H1 (cell line): ENCODE data around the gene TIMP3.

ENCODE experiments used
- CEBPB ChIP-seq: IDR thresholded peaks from 2 replicates; pipeline ENCODE4 v1.6.1; 2012; ENCODE audit warnings: low read depth, low read length
- EP300 ChIP-seq, 2 experiments: IDR thresholded peaks; 1 replicate in 1 of 2; 2 replicates in 1 of 2; pipeline ENCODE4 v1.6.1; 2011 to 2012; ENCODE audit warnings: low read depth in 2 of 2, low read length in 2 of 2, mild to moderate bottlenecking in 2 of 2, borderline replicate concordance in 1 of 2, inconsistent platforms in 1 of 2, moderate library complexity in 1 of 2
- EZH2 ChIP-seq: fragments of 200-600 bp; sonication (generic); IDR thresholded peaks from 2 replicates; pipeline ENCODE4 v1.7.1; 2012; ENCODE audit warnings: low read depth, mild to moderate bottlenecking, moderate library complexity, low read length, inconsistent platforms; ENCODE audit not compliant: severe bottlenecking
- GTF2F1 ChIP-seq: IDR thresholded peaks from 2 replicates; pipeline ENCODE4 v1.6.1; 2012; ENCODE audit warnings: low read depth, low read length, improper control_type of control experiment, borderline replicate concordance
- KDM4A ChIP-seq: IDR thresholded peaks from one replicate; pipeline ENCODE4 v1.7.1; 2012; ENCODE audit warnings: low read depth, mild to moderate bottlenecking, moderate library complexity, low read length, inconsistent platforms; ENCODE audit not compliant: severe bottlenecking
- PHF8 ChIP-seq: fragments of 200-600 bp; sonication (generic); conservative IDR thresholded peaks from 2 replicates; pipeline ENCODE4 v1.7.1; 2012; ENCODE audit warnings: low read depth, mild to moderate bottlenecking, inconsistent platforms, low read length, moderate library complexity
- SIN3A ChIP-seq, 2 experiments: IDR thresholded peaks in 1 of 2; conservative IDR thresholded peaks in 1 of 2; 2 replicates each; pipeline ENCODE4 v1.6.1; 2011 to 2012; ENCODE audit warnings: low read length in 2 of 2, improper control_type of control experiment in 1 of 2, low read depth in 1 of 2, mild to moderate bottlenecking in 1 of 2
- SIX5 ChIP-seq: IDR thresholded peaks from 2 replicates; pipeline ENCODE4 v1.6.1; 2011; ENCODE audit warnings: mild to moderate bottlenecking, low read depth, low read length
- SP2 ChIP-seq: IDR thresholded peaks from 2 replicates; pipeline ENCODE4 v1.6.1; 2012; ENCODE audit warnings: mild to moderate bottlenecking, low read length, inconsistent platforms
- SP4 ChIP-seq: IDR thresholded peaks from 2 replicates; pipeline ENCODE4 v1.6.1; 2012; ENCODE audit warnings: low read length, inconsistent platforms
- YY1 ChIP-seq: IDR thresholded peaks from 2 replicates; pipeline ENCODE4 v1.6.1; 2011; ENCODE audit warnings: low read depth, mild to moderate bottlenecking, low read length
- TF ChIP-seq, protein P1 (sequence below): IDR thresholded peaks from 2 replicates; pipeline ENCODE4 v1.6.1; 2012; ENCODE audit warnings: inconsistent platforms
- TF ChIP-seq, protein P2 (sequence below), 3 experiments: IDR thresholded peaks; 1 replicate in 2 of 3; 2 replicates in 1 of 3; pipeline versions ENCODE4 v1.5.1 to v1.6.1; 2011; ENCODE audit warnings: low read length in 3 of 3, mild to moderate bottlenecking in 3 of 3, inconsistent platforms in 2 of 3, low read depth in 1 of 3, moderate library complexity in 1 of 3; ENCODE audit not compliant: insufficient read depth in 1 of 3; ENCODE audit errors: control extremely low read depth in 1 of 3

DNA sequence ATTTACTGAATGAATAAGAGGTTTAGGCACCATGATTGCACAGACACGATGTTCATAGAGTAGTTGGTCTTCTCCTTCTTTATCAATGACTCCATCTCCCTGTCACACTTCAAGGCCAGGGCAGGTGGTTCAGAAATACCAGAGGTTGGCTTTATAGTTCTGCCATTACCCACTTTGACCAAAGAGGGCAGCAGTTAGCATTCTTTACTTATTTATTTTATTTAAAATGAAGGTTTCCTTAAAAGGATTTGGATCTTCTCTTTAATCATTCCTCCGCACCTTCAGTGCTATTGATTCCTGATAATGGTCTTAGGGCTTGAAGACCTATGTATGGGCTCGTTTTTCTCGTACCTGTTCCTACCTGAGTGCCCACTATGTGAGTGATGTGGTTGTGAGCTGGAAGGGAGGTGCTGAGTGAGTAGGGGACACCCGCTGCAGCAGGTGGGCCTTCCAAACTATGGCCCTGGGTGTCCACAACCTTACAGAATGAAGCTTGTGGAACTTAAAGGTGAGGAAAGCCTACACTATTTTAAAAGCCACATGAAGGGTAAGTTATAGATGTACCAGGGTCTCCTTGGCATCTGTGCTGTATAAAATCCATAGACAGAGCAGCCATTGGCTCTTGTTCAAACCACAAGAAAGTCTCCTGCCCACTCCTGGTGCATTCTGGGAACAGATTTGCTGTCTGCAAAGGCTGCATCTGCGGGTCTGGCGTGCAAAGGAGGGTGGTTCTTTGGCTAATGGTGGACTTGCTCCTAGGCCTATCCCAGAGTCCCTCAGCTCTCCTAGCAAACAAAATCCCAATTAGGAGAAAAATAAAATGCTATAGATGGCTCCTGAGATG is 35.0 kb downstream of the TIMP3 start:
- no peak for TF ChIP-seq SIX5
- TF ChIP-seq EP300 (IDR thresholded peaks at IDR 0.05; ENCODE audit: borderline replicate concordance in 1 of 2, low read depth in 2 of 2, low read length in 2 of 2): no peak
- TF ChIP-seq GTF2F1: no peak
- TF ChIP-seq, protein P1, sequence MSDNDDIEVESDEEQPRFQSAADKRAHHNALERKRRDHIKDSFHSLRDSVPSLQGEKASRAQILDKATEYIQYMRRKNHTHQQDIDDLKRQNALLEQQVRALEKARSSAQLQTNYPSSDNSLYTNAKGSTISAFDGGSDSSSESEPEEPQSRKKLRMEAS: no peak
- TF ChIP-seq SP2: no peak
- TF ChIP-seq SIN3A (conservative IDR thresholded peaks at IDR 0.05 in 1 of 2, IDR thresholded peaks at IDR 0.05 in 1 of 2; ENCODE audit: low read depth in 1 of 2, low read length in 2 of 2): no peak
- no peak for TF ChIP-seq YY1
- TF ChIP-seq CEBPB: no peak
- no peak for TF ChIP-seq KDM4A
- no peak for TF ChIP-seq EZH2
- TF ChIP-seq, protein P2, sequence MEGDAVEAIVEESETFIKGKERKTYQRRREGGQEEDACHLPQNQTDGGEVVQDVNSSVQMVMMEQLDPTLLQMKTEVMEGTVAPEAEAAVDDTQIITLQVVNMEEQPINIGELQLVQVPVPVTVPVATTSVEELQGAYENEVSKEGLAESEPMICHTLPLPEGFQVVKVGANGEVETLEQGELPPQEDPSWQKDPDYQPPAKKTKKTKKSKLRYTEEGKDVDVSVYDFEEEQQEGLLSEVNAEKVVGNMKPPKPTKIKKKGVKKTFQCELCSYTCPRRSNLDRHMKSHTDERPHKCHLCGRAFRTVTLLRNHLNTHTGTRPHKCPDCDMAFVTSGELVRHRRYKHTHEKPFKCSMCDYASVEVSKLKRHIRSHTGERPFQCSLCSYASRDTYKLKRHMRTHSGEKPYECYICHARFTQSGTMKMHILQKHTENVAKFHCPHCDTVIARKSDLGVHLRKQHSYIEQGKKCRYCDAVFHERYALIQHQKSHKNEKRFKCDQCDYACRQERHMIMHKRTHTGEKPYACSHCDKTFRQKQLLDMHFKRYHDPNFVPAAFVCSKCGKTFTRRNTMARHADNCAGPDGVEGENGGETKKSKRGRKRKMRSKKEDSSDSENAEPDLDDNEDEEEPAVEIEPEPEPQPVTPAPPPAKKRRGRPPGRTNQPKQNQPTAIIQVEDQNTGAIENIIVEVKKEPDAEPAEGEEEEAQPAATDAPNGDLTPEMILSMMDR (IDR thresholded peaks at IDR 0.05; ENCODE audit: control extremely low read depth in 1 of 3, insufficient read depth in 1 of 3, low read depth in 1 of 3, low read length in 3 of 3): peak in 1 of 3 experiments; percentile 40; a peak in 1 of 4 replicates
- TF ChIP-seq SP4: no peak
- no peak for TF ChIP-seq PHF8
